ENCODE measurements around the gene UNC5B. TPM values are rescaled to one million over a fixed set of nuclear protein-coding genes. Genes with fewer than 3 reads are reported as not detected.
A peak's percentile ranks its signal among the peaks of the same experiment; 100 is the strongest.

Gene UNC5B
- total RNA-seq, 1 experiment from 2014 or later: 49.6 TPM

DNA sequence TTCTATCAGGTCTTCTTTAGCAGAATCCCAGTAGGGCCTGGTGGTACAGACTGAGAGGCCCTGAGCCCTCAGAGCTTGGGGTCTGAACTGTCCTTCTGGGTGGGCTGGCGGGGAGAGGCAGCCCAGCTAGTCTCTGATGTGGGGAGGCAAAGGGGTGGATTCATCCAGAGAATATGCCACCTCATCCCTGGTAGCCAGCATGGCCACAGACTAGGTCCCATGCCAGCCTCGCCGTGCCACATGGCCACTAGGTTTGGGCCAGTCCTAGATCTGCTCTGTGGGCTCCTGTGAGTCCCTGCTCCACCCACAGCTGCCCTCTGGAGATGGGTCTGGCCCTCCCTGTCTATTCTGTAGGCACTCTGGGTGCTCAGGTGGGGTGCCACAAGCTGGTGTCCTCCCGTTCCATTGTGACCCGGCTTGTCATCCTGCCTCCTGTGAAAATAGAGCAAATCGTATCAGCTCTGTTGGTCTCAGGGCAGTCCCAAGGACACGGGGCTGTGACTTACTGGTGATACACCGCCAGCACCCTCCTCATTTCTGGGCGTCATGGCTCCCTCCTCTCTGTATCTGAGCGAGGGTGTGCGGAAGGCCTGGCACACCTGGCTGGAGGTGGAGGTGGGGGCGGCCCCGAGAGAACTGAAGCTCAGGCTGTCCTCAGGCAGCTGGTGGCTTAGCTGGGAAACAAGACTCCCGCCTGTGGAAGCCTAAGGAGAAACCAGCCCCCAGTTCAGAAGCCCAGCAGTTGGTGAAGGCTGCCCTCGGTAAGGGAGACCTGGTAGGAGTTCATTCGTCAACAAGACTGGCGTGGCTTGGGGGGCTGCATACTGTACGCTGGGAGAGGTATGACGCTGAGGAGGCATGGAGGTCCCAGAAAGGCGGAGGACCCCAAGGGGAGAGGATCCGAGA is 33.3 kb downstream of the UNC5B start:
- DNase-seq (ENCODE audit: low spot score) (no peak), ATAC-seq (no peak)
- CTCF ChIA-PET: interaction anchor here (1.1 to 2.3 kb wide), 6 partner anchors 15 to 29 kb away, joined by 3 to 13 read pairs (median 5); no protein-coding TSS in a partner anchor
- POLR2A ChIA-PET: no interaction called here
- Mint-ChIP-seq H3K36me3 (no peaks in the 10 kb centered on the region), H3K27me3 (ENCODE audit: low read depth) (no peaks in the 10 kb centered on the region), H3K27ac (0 out of 2 replicates have a peak overlapping the region, but pooled peaks have one; percentile 38), H3K4me3 (no peak overlapping the region), H3K4me1 (peaks cover 24% of the 10 kb centered on the region), H3K9me3 (no peaks in the 10 kb centered on the region)
- TF ChIP-seq GTF2I (CRISPR knock-in tag; conservative IDR thresholded peaks at IDR 0.05): no peak
- TF ChIP-seq, protein P1, sequence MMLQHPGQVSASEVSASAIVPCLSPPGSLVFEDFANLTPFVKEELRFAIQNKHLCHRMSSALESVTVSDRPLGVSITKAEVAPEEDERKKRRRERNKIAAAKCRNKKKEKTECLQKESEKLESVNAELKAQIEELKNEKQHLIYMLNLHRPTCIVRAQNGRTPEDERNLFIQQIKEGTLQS (CRISPR knock-in tag; conservative IDR thresholded peaks at IDR 0.05): no peak
- no peak for TF ChIP-seq FOXJ3 (CRISPR knock-in tag; IDR thresholded peaks at IDR 0.05; ENCODE audit: borderline replicate concordance)
- TF ChIP-seq, protein P2, sequence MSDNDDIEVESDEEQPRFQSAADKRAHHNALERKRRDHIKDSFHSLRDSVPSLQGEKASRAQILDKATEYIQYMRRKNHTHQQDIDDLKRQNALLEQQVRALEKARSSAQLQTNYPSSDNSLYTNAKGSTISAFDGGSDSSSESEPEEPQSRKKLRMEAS (CRISPR knock-in tag; IDR thresholded peaks at IDR 0.05): no peak
- TF ChIP-seq ZNF263 (CRISPR knock-in tag; IDR thresholded peaks at IDR 0.05; ENCODE audit: low read depth): no peak
- TF ChIP-seq ZNF423 (CRISPR knock-in tag; IDR thresholded peaks at IDR 0.05): no peak
- TF ChIP-seq, protein P3, sequence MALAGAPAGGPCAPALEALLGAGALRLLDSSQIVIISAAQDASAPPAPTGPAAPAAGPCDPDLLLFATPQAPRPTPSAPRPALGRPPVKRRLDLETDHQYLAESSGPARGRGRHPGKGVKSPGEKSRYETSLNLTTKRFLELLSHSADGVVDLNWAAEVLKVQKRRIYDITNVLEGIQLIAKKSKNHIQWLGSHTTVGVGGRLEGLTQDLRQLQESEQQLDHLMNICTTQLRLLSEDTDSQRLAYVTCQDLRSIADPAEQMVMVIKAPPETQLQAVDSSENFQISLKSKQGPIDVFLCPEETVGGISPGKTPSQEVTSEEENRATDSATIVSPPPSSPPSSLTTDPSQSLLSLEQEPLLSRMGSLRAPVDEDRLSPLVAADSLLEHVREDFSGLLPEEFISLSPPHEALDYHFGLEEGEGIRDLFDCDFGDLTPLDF (CRISPR knock-in tag; IDR thresholded peaks at IDR 0.05): no peak

DNA sequence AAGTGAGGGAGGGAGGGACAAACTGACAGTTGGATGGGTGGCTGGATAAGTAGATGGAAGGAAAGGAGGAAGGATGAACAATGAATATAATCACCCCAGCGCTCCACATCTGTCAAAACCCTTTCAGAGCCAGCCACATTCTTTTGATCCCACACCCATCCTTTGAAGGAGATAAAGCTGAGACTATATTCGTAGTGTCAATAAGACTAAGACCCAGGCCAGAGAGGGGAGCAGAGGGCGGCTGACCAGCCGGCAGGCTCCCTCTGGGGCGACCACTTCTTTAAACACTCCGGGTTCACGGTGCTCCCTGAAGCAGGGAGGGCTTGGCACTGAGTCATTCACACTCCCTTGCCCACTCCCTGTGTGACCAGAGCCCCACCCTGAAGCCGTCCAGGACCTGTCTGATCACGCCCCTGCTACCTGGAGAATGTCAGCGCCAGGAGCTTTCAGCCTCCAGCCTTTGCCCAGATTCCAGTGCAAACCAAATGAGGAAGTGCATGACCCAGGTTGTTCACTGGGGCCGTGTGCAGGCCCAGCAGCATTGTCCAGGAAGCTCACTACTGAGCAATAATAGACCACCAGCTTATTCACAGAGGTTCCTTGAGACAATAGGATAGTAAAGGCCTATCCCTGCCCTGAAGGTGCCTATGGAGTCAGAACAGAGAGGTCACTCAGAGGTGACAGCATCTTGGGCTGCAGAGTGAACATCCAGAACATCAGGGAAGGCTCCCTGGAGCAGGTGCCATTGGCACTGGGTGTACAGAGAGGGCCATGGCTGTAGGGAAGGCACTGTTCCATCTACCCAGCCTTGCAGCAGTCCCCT is 34.4 kb downstream of the UNC5B start:
- H3K27me3 Mint-ChIP-seq (ENCODE audit: low read depth): no peaks in the 10 kb centered on the region
- no peak overlapping the region for H3K4me3 Mint-ChIP-seq
- ATAC-seq (no peak), DNase-seq (ENCODE audit: low spot score) (no peak)
- TF ChIP-seq, protein P4, sequence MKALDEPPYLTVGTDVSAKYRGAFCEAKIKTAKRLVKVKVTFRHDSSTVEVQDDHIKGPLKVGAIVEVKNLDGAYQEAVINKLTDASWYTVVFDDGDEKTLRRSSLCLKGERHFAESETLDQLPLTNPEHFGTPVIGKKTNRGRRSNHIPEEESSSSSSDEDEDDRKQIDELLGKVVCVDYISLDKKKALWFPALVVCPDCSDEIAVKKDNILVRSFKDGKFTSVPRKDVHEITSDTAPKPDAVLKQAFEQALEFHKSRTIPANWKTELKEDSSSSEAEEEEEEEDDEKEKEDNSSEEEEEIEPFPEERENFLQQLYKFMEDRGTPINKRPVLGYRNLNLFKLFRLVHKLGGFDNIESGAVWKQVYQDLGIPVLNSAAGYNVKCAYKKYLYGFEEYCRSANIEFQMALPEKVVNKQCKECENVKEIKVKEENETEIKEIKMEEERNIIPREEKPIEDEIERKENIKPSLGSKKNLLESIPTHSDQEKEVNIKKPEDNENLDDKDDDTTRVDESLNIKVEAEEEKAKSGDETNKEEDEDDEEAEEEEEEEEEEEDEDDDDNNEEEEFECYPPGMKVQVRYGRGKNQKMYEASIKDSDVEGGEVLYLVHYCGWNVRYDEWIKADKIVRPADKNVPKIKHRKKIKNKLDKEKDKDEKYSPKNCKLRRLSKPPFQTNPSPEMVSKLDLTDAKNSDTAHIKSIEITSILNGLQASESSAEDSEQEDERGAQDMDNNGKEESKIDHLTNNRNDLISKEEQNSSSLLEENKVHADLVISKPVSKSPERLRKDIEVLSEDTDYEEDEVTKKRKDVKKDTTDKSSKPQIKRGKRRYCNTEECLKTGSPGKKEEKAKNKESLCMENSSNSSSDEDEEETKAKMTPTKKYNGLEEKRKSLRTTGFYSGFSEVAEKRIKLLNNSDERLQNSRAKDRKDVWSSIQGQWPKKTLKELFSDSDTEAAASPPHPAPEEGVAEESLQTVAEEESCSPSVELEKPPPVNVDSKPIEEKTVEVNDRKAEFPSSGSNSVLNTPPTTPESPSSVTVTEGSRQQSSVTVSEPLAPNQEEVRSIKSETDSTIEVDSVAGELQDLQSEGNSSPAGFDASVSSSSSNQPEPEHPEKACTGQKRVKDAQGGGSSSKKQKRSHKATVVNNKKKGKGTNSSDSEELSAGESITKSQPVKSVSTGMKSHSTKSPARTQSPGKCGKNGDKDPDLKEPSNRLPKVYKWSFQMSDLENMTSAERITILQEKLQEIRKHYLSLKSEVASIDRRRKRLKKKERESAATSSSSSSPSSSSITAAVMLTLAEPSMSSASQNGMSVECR (CRISPR knock-in tag; IDR thresholded peaks at IDR 0.05; ENCODE audit: borderline replicate concordance): no peak
- TF ChIP-seq, protein P1 (CRISPR knock-in tag; conservative IDR thresholded peaks at IDR 0.05): no peak
- TF ChIP-seq, protein P5, sequence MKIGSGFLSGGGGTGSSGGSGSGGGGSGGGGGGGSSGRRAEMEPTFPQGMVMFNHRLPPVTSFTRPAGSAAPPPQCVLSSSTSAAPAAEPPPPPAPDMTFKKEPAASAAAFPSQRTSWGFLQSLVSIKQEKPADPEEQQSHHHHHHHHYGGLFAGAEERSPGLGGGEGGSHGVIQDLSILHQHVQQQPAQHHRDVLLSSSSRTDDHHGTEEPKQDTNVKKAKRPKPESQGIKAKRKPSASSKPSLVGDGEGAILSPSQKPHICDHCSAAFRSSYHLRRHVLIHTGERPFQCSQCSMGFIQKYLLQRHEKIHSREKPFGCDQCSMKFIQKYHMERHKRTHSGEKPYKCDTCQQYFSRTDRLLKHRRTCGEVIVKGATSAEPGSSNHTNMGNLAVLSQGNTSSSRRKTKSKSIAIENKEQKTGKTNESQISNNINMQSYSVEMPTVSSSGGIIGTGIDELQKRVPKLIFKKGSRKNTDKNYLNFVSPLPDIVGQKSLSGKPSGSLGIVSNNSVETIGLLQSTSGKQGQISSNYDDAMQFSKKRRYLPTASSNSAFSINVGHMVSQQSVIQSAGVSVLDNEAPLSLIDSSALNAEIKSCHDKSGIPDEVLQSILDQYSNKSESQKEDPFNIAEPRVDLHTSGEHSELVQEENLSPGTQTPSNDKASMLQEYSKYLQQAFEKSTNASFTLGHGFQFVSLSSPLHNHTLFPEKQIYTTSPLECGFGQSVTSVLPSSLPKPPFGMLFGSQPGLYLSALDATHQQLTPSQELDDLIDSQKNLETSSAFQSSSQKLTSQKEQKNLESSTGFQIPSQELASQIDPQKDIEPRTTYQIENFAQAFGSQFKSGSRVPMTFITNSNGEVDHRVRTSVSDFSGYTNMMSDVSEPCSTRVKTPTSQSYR (CRISPR knock-in tag; IDR thresholded peaks at IDR 0.05): no peak
- TF ChIP-seq CREB1 (CRISPR knock-in tag; IDR thresholded peaks at IDR 0.05): no peak
- no peak for TF ChIP-seq ESRRA (CRISPR knock-in tag; IDR thresholded peaks at IDR 0.05; ENCODE audit: borderline replicate concordance)
- TF ChIP-seq, protein P6, sequence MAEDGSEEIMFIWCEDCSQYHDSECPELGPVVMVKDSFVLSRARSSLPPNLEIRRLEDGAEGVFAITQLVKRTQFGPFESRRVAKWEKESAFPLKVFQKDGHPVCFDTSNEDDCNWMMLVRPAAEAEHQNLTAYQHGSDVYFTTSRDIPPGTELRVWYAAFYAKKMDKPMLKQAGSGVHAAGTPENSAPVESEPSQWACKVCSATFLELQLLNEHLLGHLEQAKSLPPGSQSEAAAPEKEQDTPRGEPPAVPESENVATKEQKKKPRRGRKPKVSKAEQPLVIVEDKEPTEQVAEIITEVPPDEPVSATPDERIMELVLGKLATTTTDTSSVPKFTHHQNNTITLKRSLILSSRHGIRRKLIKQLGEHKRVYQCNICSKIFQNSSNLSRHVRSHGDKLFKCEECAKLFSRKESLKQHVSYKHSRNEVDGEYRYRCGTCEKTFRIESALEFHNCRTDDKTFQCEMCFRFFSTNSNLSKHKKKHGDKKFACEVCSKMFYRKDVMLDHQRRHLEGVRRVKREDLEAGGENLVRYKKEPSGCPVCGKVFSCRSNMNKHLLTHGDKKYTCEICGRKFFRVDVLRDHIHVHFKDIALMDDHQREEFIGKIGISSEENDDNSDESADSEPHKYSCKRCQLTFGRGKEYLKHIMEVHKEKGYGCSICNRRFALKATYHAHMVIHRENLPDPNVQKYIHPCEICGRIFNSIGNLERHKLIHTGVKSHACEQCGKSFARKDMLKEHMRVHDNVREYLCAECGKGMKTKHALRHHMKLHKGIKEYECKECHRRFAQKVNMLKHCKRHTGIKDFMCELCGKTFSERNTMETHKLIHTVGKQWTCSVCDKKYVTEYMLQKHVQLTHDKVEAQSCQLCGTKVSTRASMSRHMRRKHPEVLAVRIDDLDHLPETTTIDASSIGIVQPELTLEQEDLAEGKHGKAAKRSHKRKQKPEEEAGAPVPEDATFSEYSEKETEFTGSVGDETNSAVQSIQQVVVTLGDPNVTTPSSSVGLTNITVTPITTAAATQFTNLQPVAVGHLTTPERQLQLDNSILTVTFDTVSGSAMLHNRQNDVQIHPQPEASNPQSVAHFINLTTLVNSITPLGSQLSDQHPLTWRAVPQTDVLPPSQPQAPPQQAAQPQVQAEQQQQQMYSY (CRISPR knock-in tag; IDR thresholded peaks at IDR 0.05): no peak
- ChIA-PET POLR2A (no interaction called here), CTCF (interaction anchor here (1.5 to 2.4 kb wide), 4 partner anchors 23 to 343 kb away, joined by 5 to 10 read pairs (median 6); no protein-coding TSS in a partner anchor)
- peaks cover 33% of the 10 kb centered on the region for H3K4me1 Mint-ChIP-seq
- no peaks in the 10 kb centered on the region for H3K36me3 Mint-ChIP-seq
- H3K27ac Mint-ChIP-seq: no peak overlapping the region
- H3K9me3 Mint-ChIP-seq: no peaks in the 10 kb centered on the region

Measured in WTC11 (cell line).